Adrenal gland (tissue), 12 donors: ENCODE results near the gene RPL13. TPM values are rescaled to one million over a fixed set of nuclear protein-coding genes. Genes with fewer than 3 reads are reported as not detected.
A peak's percentile ranks its signal among the peaks of the same experiment; 100 is the strongest.

Source experiments
- DNase-seq, 7 donors: peaks; one replicate each; pipeline ENCODE4 v3.0.0-alpha.2; 2019 to 2020
- H3K27ac ChIP-seq, 5 donors: fragments of 200-600 bp; sonication (generic) in 4 of 5; 1 replicate in 3 of 5; 2 replicates in 2 of 5; pipeline versions ENCODE4 v1.5.1 to v1.8.0; 2016 to 2020; ENCODE audit warnings: mild to moderate bottlenecking in 1 of 5
- H3K27me3 ChIP-seq: fragments of 200-600 bp; 2 replicates; pipeline ENCODE4 v1.8.0; 2021
- H3K36me3 ChIP-seq, 2 donors: fragments of 200-600 bp; replicated peaks in 1 of 2; 1 replicate in 1 of 2; 2 replicates in 1 of 2; pipeline versions ENCODE4 v1.5.1 to v1.8.0; 2018 to 2022
- H3K4me1 ChIP-seq, 2 donors: fragments of 200-600 bp; replicated peaks in 1 of 2; 1 replicate in 1 of 2; 2 replicates in 1 of 2; pipeline versions ENCODE4 v1.5.1 to v1.8.0; 2018 to 2021
- H3K4me3 ChIP-seq, 4 donors: fragments of 200-600 bp; sonication (generic) in 3 of 4; one replicate each; pipeline ENCODE4 v1.5.1; 2016 to 2018
- H3K9me3 ChIP-seq, 3 donors: fragments of 200-600 bp; sonication (generic) in 1 of 3; replicated peaks in 1 of 3; 1 replicate in 2 of 3; 2 replicates in 1 of 3; pipeline versions ENCODE4 v1.5.1 to v1.8.0; 2016 to 2021
- POLR2A ChIP-seq, 2 donors: fragments of 450-650 bp; IDR thresholded peaks; one replicate each; pipeline ENCODE4 v1.6.1; 2017; ENCODE audit warnings: antibody characterized with exemption in 2 of 2, mild to moderate bottlenecking in 2 of 2, moderate library complexity in 1 of 2
- WGBS, 4 donors: extraction: QIAGEN DNeasy Blood & Tissue Kit in 2 of 4; methylation state at CpG; one replicate each; pipeline versions ENCODE4 v1.1.5 to v1.1.7; 2013 to 2017; 5-methylcytosine and 5-hydroxymethylcytosine counted together
- intact Hi-C, 2 donors: fragments of 100-400 bp; cut with DNase I; formaldehyde crosslinking; loops; one replicate each; pipeline versions ENCODE4 v1.14.1 to v1.15.0; 2022 to 2023
- polyA plus RNA-seq, 3 donors: library from polyadenylated mRNA; stranded (reverse); fragments of 200-250 nt in 2 of 3; fragments of 350-450 nt in 1 of 3; fragmentation: Illumina TruSeq in 1 of 3; extraction: RNeasy Lipid Tissue Mini Kit (QIAGEN cat#74804) in 1 of 3; gene quantifications; one replicate each; pipeline ENCODE4 v1.2.3, GENCODE V29; 2013 to 2014
- total RNA-seq, 9 donors: library from RNA; depleted of rRNA in 4 of 9; stranded (reverse); fragments of >200 nt in 4 of 9; fragments of 120-200 nt in 1 of 9; fragmentation: NEBNext Ultra II Directional in 1 of 9; extraction: Animal tissue kit (Norgen Biotek cat#: 25700) in 1 of 9; gene quantifications; one replicate each; pipeline versions ENCODE4 v1.1.0 to v1.2.4, GENCODE V29; 2013 to 2023
- TF ChIP-seq, protein P1 (sequence below), 6 experiments: fragments of 450-650 bp in 4 of 6; fragments of 200-600 bp in 2 of 6; sonication (generic) in 1 of 6; IDR thresholded peaks; 1 replicate in 5 of 6; 2 replicates in 1 of 6; pipeline versions ENCODE4 v1.5.1 to v1.8.0; 2016 to 2021; ENCODE audit warnings: antibody characterized with exemption in 6 of 6, mild to moderate bottlenecking in 2 of 6, moderate library complexity in 1 of 6
- donor health status: healthy with polysubstance abuse.
- donor health status: Bipolar disorder and iron deficiency.
- donor health status: DM: yes; HTN: yes; CAD: no.
- donor health status: DM: no; HTN: no; CAD: no.
- donor health status: DM: no; HTN: no; CAD: no.
- donor health status: DM: yes; HTN: yes; CAD: no.

Gene RPL13
- total and polyA plus RNA-seq, 12 donors = 893 to 12,881 (median 3,471) TPM

DNA sequence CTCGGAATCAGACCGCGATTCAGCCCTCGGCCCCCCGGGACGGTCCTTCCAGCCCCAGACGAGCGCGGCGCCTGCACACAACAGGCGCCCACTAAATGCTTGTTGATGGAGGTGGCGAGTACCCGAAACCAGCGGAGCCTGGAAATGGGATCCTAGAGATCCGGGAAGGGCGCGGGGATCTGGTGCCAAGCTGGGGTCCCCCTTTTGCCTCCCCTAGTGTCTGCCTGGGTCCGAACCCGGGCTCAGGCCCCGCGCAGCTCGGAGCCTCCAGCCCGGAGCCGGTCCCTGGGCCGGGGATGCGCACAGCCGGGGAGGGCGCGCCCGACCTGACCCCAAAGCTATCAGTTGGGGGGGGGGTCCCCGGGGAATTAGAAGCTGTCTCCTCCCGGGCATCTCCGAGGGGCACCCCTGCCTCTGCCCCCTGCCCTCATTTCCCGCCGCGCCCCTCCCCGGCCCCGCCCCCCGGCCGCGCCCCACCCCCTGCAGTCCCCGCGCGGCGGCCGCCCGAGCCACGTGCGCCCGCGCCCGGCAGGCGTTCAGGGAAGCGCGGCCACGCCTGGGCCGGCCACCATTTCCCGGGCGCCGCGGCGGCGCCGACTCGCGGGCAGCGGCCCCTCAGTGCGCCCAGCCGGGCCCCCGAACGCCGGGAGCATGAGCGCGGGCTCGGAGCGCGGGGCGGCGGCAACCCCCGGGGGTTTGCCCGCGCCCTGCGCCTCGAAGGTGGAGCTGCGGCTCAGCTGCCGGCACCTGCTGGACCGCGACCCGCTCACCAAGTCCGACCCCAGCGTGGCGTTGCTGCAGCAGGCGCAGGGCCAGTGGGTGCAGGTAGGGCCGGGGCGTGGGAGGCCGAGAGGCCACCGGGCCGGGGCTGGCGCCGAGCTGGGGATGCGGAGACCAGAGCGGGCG lies 15.0 kb downstream of the RPL13 start, which contains the start of gene CPNE7:
Gene CPNE7 (plus strand): TSS at position 512 of the 906 bp plus-strand sequence. CDS start 140 bp downstream, at position 652.
- WGBS, 4 donors = 1 to 6% (median 2%) methylated on average over 5 to 102 of the region's 103 CpGs
- peaks cover 32% of the 10 kb centered on the region for H3K27me3 ChIP-seq
- no peak for DNase-seq
- peaks cover 0 to 13% of the 10 kb centered on the region in 2 donors for H3K4me1 ChIP-seq
- H3K9me3 ChIP-seq = no peaks in the 10 kb centered on the region
- H3K36me3 ChIP-seq = no peaks in the 10 kb centered on the region
- peak within 1 kb of the TSS in 1 of 4 donors; percentile 33 for H3K4me3 ChIP-seq
- intact Hi-C loops = loop anchor here in 1 of 2 donors (5.0 kb wide), 1 partner anchor 67 kb away; no protein-coding TSS in a partner anchor
- TF ChIP-seq POLR2A (IDR thresholded peaks at IDR 0.05) = no peak
- TF ChIP-seq, protein P1, sequence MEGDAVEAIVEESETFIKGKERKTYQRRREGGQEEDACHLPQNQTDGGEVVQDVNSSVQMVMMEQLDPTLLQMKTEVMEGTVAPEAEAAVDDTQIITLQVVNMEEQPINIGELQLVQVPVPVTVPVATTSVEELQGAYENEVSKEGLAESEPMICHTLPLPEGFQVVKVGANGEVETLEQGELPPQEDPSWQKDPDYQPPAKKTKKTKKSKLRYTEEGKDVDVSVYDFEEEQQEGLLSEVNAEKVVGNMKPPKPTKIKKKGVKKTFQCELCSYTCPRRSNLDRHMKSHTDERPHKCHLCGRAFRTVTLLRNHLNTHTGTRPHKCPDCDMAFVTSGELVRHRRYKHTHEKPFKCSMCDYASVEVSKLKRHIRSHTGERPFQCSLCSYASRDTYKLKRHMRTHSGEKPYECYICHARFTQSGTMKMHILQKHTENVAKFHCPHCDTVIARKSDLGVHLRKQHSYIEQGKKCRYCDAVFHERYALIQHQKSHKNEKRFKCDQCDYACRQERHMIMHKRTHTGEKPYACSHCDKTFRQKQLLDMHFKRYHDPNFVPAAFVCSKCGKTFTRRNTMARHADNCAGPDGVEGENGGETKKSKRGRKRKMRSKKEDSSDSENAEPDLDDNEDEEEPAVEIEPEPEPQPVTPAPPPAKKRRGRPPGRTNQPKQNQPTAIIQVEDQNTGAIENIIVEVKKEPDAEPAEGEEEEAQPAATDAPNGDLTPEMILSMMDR (IDR thresholded peaks at IDR 0.05) = no peak
- H3K27ac ChIP-seq = no peak within 1 kb of the TSS

DNA sequence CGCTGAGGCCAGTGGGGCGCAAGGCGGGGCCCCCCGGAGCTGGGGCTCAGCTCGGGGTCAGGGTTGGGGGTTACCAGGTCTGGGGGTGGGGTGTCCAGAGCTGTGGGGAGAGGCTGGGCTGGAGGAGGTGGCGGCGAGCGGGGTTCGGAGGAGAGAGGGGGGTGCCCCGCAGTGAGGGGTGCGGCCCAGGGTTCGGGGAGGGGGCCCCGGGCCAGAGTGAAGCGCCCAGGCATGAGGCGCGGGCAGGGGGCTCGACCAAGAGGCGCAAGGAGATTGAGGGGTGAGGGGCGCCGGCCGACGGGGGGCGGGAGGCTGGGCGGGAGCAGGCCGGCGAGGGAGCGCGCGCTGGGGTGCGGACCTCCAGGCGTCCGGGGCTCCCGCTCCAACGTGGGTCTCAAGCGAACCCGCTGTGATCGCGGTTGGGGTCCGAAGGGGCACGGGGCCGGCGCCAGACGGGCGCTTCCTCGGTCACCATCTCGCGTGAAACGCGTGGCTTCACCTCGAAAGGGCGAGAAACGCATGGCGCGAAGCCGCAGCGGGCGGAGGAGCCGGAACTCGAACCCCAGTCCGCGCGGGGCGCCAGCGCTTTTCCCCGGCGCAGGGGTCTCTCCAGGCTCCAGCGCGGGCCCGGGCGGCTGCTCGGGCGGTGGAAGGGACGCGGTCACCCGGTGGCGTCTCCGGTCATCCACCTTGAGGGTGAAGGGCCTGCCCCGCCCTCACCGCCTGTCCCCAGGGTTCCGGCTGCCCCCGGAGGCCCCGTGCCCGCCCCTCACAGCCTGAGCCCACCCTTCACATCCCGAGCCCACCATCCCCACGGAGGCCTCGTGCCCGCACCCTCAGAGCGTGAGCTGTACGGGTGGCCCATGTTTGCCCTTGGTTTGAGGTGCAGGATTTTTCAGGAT lies 15.9 kb downstream of the RPL13 start:
- intact Hi-C loops = loop anchor here in 1 of 2 donors (5.0 kb wide), 1 partner anchor 66 kb away; no protein-coding TSS in a partner anchor
- peaks cover 32% of the 10 kb centered on the region for H3K27me3 ChIP-seq
- WGBS, 4 donors = 17 to 27% (median 20%) methylated on average over 27 to 89 of the region's 89 CpGs

DNA sequence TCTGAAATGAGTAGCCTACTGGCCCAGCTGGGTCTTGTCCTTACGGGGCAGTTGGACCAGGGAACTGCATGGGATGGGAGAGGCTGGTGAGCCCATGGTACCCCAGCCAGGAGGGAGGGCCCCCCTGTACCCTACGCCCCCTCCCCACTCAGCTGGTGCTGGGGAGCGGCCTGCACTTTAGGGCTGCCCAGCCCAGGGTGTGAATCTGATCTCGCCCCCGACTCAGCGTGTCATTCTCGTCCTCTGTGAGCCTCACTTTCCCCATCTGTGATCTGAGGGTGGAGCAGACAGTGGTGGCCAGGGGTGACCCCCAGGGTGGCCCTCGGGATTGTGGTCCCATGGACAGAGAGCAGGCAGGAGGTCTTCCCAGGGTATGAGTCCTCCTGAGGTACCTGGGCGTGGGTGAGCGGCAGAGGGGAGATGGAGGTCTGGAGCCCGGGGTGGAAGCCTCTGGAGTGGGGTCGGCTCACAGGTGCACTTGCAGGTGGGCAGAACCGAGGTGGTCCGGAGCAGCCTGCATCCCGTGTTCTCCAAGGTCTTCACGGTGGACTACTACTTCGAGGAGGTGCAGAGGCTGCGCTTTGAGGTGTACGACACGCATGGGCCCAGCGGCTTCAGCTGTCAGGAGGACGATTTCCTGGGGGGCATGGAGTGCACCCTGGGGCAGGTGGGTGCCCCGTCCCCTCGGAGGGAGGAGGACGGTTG lies 16.7 kb downstream of the RPL13 start:
- no peaks in the 10 kb centered on the region for H3K9me3 ChIP-seq
- 82 to 92% (median 84%) methylated on average over 11 to 25 of the region's 25 CpGs for WGBS, 4 donors
- no peaks in the 10 kb centered on the region for H3K36me3 ChIP-seq
- TF ChIP-seq POLR2A (IDR thresholded peaks at IDR 0.05) = no peak
- TF ChIP-seq, protein P1 (IDR thresholded peaks at IDR 0.05) = no peak
- peaks cover 32% of the 10 kb centered on the region for H3K27me3 ChIP-seq
- DNase-seq = no peak
- intact Hi-C loops = loop anchor here in 1 of 2 donors (5.0 kb wide), 1 partner anchor 65 kb away; no protein-coding TSS in a partner anchor
- peaks cover 0 to 13% of the 10 kb centered on the region in 2 donors for H3K4me1 ChIP-seq
- H3K4me3 ChIP-seq = no peak overlapping the region
- H3K27ac ChIP-seq = no peak overlapping the region

More for the DNA sequence above, 15.9 kb downstream of the RPL13 start:
- Histone ChIP-seq H3K9me3 (no peaks in the 10 kb centered on the region), H3K36me3 (no peaks in the 10 kb centered on the region), H3K27ac (no peak overlapping the region), H3K4me3 (peak overlapping the region in 1 of 4 donors; percentile 33), H3K4me1 (peaks cover 0 to 13% of the 10 kb centered on the region in 2 donors)
- TF ChIP-seq POLR2A (IDR thresholded peaks at IDR 0.05) = no peak
- TF ChIP-seq, protein P1 (IDR thresholded peaks at IDR 0.05) = no peak
- no peak for DNase-seq
